H1 (cell line): Measurements from ENCODE around the gene VDR. TPM values are rescaled to one million over a fixed set of nuclear protein-coding genes. Genes with fewer than 3 reads are reported as not detected.

ENCODE experiments used
- CTCF ChIA-PET: fragments of 300-600 bp; sonication (Branson Sonifier 250); formaldehyde crosslinking; loops from one replicate; lab custom pipeline; 2021; ENCODE audit not compliant: partially characterized antibody; lab: Charles Lee
- POLR2A ChIA-PET: fragments of 300-600 bp; sonication (Branson Sonifier 250); formaldehyde crosslinking; loops from one replicate; lab custom pipeline; 2021; ENCODE audit warnings: inconsistent platforms; ENCODE audit not compliant: partially characterized antibody; lab: Charles Lee
- DNase-seq, 2 experiments: peaks; one replicate each; pipeline versions ENCODE4 v3.0.0 to v3.0.0-alpha.2; 2010 to 2022; ENCODE audit warnings: low spot score in 2 of 2, low read depth in 1 of 2, mixed read lengths in 1 of 2
- FAIRE-seq: peaks from 2 replicates; lab custom pipeline; 2011; peaks lifted over from hg19 to GRCh38; lab: Jason Lieb, UNC
- H2AFZ ChIP-seq: 2 replicates; pipeline ENCODE4 v1.8.1; 2012; ENCODE audit warnings: low read length, inconsistent platforms
- H2AK5ac ChIP-seq: 2 replicates; pipeline ENCODE4 v1.6.1; 2013; ENCODE audit warnings: low read depth, low read length
- H2BK120ac ChIP-seq: replicated peaks from 2 replicates; pipeline ENCODE3; 2013; ENCODE audit warnings: low read depth, low read length, inconsistent platforms
- H2BK12ac ChIP-seq: 2 replicates; pipeline ENCODE4 v1.6.1; 2013; ENCODE audit warnings: low read depth, low read length
- H2BK15ac ChIP-seq: 2 replicates; pipeline ENCODE4 v1.6.1; 2013; ENCODE audit warnings: low read length
- H2BK20ac ChIP-seq: 2 replicates; pipeline ENCODE4 v1.6.1; 2013; ENCODE audit warnings: low read length
- H2BK5ac ChIP-seq: 2 replicates; pipeline ENCODE4 v1.6.1; 2013; ENCODE audit warnings: low read depth, low read length
- H3K14ac ChIP-seq: 2 replicates; pipeline ENCODE4 v1.6.1; 2013; ENCODE audit warnings: inconsistent platforms; ENCODE audit not compliant: insufficient read length
- H3K18ac ChIP-seq: 2 replicates; pipeline ENCODE4 v1.6.1; 2013; ENCODE audit warnings: low read length; ENCODE audit errors: extremely low read depth
- H3K23ac ChIP-seq: 2 replicates; pipeline ENCODE4 v1.6.1; 2013; ENCODE audit warnings: inconsistent platforms; ENCODE audit not compliant: insufficient read length
- H3K23me2 ChIP-seq: 2 replicates; pipeline ENCODE4 v1.6.1; 2013; ENCODE audit warnings: low read depth, low read length
- H3K27ac ChIP-seq: 2 replicates; pipeline ENCODE4 v1.6.1; 2011; ENCODE audit warnings: low read depth, low read length, inconsistent platforms
- H3K27me3 ChIP-seq, 4 experiments: replicated peaks in 1 of 4; 1 replicate in 1 of 4; 2 replicates in 3 of 4; pipeline versions ENCODE4 v1.6.1 to v1.8.1; 2011 to 2013; ENCODE audit warnings: low read length in 3 of 4, mild to moderate bottlenecking in 3 of 4, inconsistent platforms in 2 of 4, mixed read lengths in 2 of 4, moderate library complexity in 1 of 4; ENCODE audit not compliant: control insufficient read depth in 3 of 4, insufficient read depth in 3 of 4; ENCODE audit errors: extremely low read depth in 1 of 4
- H3K36me3 ChIP-seq, 4 experiments: 2 replicates each; pipeline versions ENCODE4 v1.6.1 to v1.8.1; 2011 to 2013; ENCODE audit warnings: mild to moderate bottlenecking in 4 of 4, low read length in 3 of 4, moderate library complexity in 2 of 4, control low read depth in 1 of 4, inconsistent platforms in 1 of 4; ENCODE audit not compliant: insufficient read depth in 4 of 4, control insufficient read depth in 2 of 4
- H3K4ac ChIP-seq: replicated peaks from 2 replicates; pipeline ENCODE3; 2013; ENCODE audit warnings: low read length, low read depth, mixed read lengths, inconsistent platforms; ENCODE audit not compliant: insufficient read length
- H3K4me1 ChIP-seq, 4 experiments: replicated peaks in 1 of 4; 1 replicate in 1 of 4; 2 replicates in 3 of 4; pipeline versions ENCODE4 v1.6.1 to v1.8.1; 2011 to 2013; ENCODE audit warnings: low read length in 3 of 4, inconsistent platforms in 2 of 4, mixed read lengths in 1 of 4; ENCODE audit not compliant: insufficient read depth in 4 of 4, control insufficient read depth in 3 of 4
- H3K4me2 ChIP-seq, 2 experiments: 2 replicates each; pipeline versions ENCODE4 v1.6.1 to v1.8.1; 2011 to 2013; ENCODE audit warnings: low read depth in 2 of 2, low read length in 2 of 2, control low read depth in 1 of 2, inconsistent platforms in 1 of 2, mild to moderate bottlenecking in 1 of 2; ENCODE audit not compliant: insufficient read depth in 1 of 2
- H3K4me3 ChIP-seq, 4 experiments: fragments of 200-600, 300-600 bp in 1 of 4; sonication (generic), shearing (Covaris generic), sonication (Bioruptor Twin) in 1 of 4; 2 replicates each; pipeline versions ENCODE4 v1.5.1 to v1.8.1; 2011 to 2016; ENCODE audit warnings: low read length in 4 of 4, low read depth in 3 of 4, control low read depth in 2 of 4, inconsistent platforms in 2 of 4, mild to moderate bottlenecking in 2 of 4, mixed read lengths in 1 of 4, moderate library complexity in 1 of 4; ENCODE audit not compliant: insufficient read depth in 2 of 4; ENCODE audit errors: extremely low read depth in 1 of 4
- H3K56ac ChIP-seq: replicated peaks from 2 replicates; pipeline ENCODE3; 2013; ENCODE audit warnings: low read depth, mild to moderate bottlenecking, mixed read lengths, low read length, inconsistent platforms; ENCODE audit not compliant: insufficient read length
- H3K79me1 ChIP-seq: 2 replicates; pipeline ENCODE4 v1.6.1; 2013; ENCODE audit warnings: low read depth, low read length, control low read depth
- H3K79me2 ChIP-seq, 2 experiments: 2 replicates each; pipeline versions ENCODE4 v1.6.1 to v1.8.1; 2012 to 2013; ENCODE audit warnings: low read length in 2 of 2, mild to moderate bottlenecking in 2 of 2, inconsistent platforms in 1 of 2; ENCODE audit not compliant: insufficient read depth in 2 of 2, control insufficient read depth in 1 of 2
- H3K9ac ChIP-seq, 4 experiments: replicated peaks in 1 of 4; 1 replicate in 1 of 4; 2 replicates in 3 of 4; pipeline versions ENCODE4 v1.6.1 to v1.8.1; 2011 to 2013; ENCODE audit warnings: low read depth in 3 of 4, low read length in 3 of 4, control low read depth in 2 of 4, mild to moderate bottlenecking in 2 of 4, moderate library complexity in 2 of 4, inconsistent platforms in 1 of 4; ENCODE audit errors: extremely low read depth in 1 of 4
- H3K9me3 ChIP-seq, 2 experiments: 2 replicates each; pipeline versions ENCODE4 v1.6.1 to v1.8.1; 2012 to 2013; ENCODE audit warnings: mild to moderate bottlenecking in 2 of 2, moderate library complexity in 2 of 2, control low read depth in 1 of 2, inconsistent platforms in 1 of 2, low read depth in 1 of 2, low read length in 1 of 2, mixed read lengths in 1 of 2; ENCODE audit not compliant: insufficient read depth in 2 of 2
- H4K20me1 ChIP-seq, 2 experiments: replicated peaks in 1 of 2; 2 replicates each; pipeline versions ENCODE3 to v1.8.1; 2011 to 2013; ENCODE audit warnings: inconsistent platforms in 2 of 2, low read length in 2 of 2, mild to moderate bottlenecking in 1 of 2; ENCODE audit not compliant: insufficient read depth in 2 of 2, control insufficient read depth in 1 of 2
- H4K5ac ChIP-seq: 2 replicates; pipeline ENCODE4 v1.6.1; 2013; ENCODE audit warnings: low read length, low read depth, mixed read lengths, inconsistent platforms; ENCODE audit not compliant: insufficient read length
- H4K8ac ChIP-seq: 2 replicates; pipeline ENCODE4 v1.8.0; 2013; ENCODE audit warnings: mild to moderate bottlenecking, moderate library complexity, low read length, inconsistent platforms; ENCODE audit not compliant: insufficient read depth; ENCODE audit errors: extremely low read depth
- H4K91ac ChIP-seq: replicated peaks from 2 replicates; pipeline ENCODE3; 2013; ENCODE audit warnings: low read length, mixed read lengths, inconsistent platforms; ENCODE audit not compliant: insufficient read length
- ATF2 ChIP-seq: IDR thresholded peaks from 2 replicates; pipeline ENCODE4 v1.6.1; 2012; ENCODE audit warnings: low read length, inconsistent platforms
- ATF3 ChIP-seq: IDR thresholded peaks from 2 replicates; pipeline ENCODE4 v1.6.1; 2011; ENCODE audit warnings: low read depth, mild to moderate bottlenecking, low read length; ENCODE audit not compliant: insufficient read depth
- CREB1 ChIP-seq: IDR thresholded peaks from 2 replicates; pipeline ENCODE4 v1.6.1; 2012; ENCODE audit warnings: inconsistent platforms
- FOSL1 ChIP-seq: IDR thresholded peaks from 2 replicates; pipeline ENCODE4 v1.6.1; 2011; ENCODE audit warnings: mild to moderate bottlenecking, low read depth, low read length, moderate library complexity; ENCODE audit not compliant: insufficient read depth
- GTF2F1 ChIP-seq: IDR thresholded peaks from 2 replicates; pipeline ENCODE4 v1.6.1; 2012; ENCODE audit warnings: low read depth, low read length, improper control_type of control experiment, borderline replicate concordance
- HDAC6 ChIP-seq: IDR thresholded peaks from one replicate; pipeline ENCODE4 v1.7.1; 2012; ENCODE audit warnings: low read depth, mild to moderate bottlenecking, inconsistent platforms, low read length, moderate library complexity
- MAX ChIP-seq: IDR thresholded peaks from 2 replicates; pipeline ENCODE4 v1.6.1; 2012; ENCODE audit warnings: inconsistent platforms
- RAD21 ChIP-seq, 2 experiments: IDR thresholded peaks in 1 of 2; conservative IDR thresholded peaks in 1 of 2; 2 replicates each; pipeline ENCODE4 v1.6.1; 2011; ENCODE audit warnings: low read depth in 2 of 2, low read length in 2 of 2, improper control_type of control experiment in 1 of 2, inconsistent platforms in 1 of 2, mild to moderate bottlenecking in 1 of 2, moderate library complexity in 1 of 2
- YY1 ChIP-seq: IDR thresholded peaks from 2 replicates; pipeline ENCODE4 v1.6.1; 2011; ENCODE audit warnings: low read depth, mild to moderate bottlenecking, low read length
- whole genome bisulfite sequencing, 2 experiments: shearing (Covaris generic) in 1 of 2; methylation state at CpG; one replicate each; pipeline versions ENCODE4 v1.1.6 to v1.1.7; 2013 to 2015; ENCODE audit warnings: low lambda C conversion rate in 2 of 2, mixed read lengths in 2 of 2, inconsistent platforms in 1 of 2, low coverage in 1 of 2, missing lambda C conversion rate in 1 of 2; ENCODE audit not compliant: insufficient replicate concordance in 2 of 2, insufficient coverage in 1 of 2, insufficient read length in 1 of 2; ENCODE audit errors: extremely low coverage in 1 of 2, missing lambda C conversion rate in 1 of 2; 5-methylcytosine and 5-hydroxymethylcytosine counted together
- polyA plus RNA-seq, 7 experiments: library from polyadenylated mRNA; depleted of rRNA in 3 of 7; stranded (reverse) in 5 of 7; unstranded in 2 of 7; fragments of >200 nt in 5 of 7; fragments of 200-250 nt in 2 of 7; gene quantifications; 1 replicate in 5 of 7; 2 replicates in 1 of 7; 4 replicates in 1 of 7; pipeline versions ENCODE4 v1.2.1 to v1.2.3, GENCODE V29; 2011 to 2013; ENCODE audit warnings: missing spikeins in 2 of 7, mixed read lengths in 2 of 7
- total RNA-seq: library from RNA; stranded (reverse); fragmentation: NEBNext Ultra II Directional; extraction: Animal tissue kit (Norgen Biotek cat#: 25700); gene quantifications from 2 replicates; pipeline ENCODE4 v1.2.1, GENCODE V29; 2021

Gene VDR
- total and polyA plus RNA-seq, 2 of the 8 experiments (the other 6 are each of a cell fraction or from before 2014, with no cell fraction given) = 0.44 to 0.65 TPM

GRCh38 chr12:47910486-47910885 lies 5.7 kb upstream of the VDR start:
- H3K56ac ChIP-seq = no peak overlapping the region
- CTCF ChIA-PET = interaction anchor here (0.6 to 2.0 kb wide), 9 partner anchors 12 to 245 kb away, joined by 3 to 5 read pairs (median 3); partner anchors contain the start of gene TMEM106C
- H2AK5ac ChIP-seq = no peak overlapping the region
- H3K4me2 ChIP-seq = no peak overlapping the region
- H3K9me3 ChIP-seq = no peaks in the 10 kb centered on the region
- TF ChIP-seq ATF3 (no peak), RAD21 (IDR thresholded peaks at IDR 0.05 in 1 of 2, conservative IDR thresholded peaks at IDR 0.05 in 1 of 2; ENCODE audit: low read depth in 2 of 2, low read length in 2 of 2) (no peak), FOSL1 (no peak), GTF2F1 (no peak), CREB1 (no peak), HDAC6 (no peak), MAX (no peak), ATF2 (no peak), YY1 (no peak)
- no peak overlapping the region for H4K8ac ChIP-seq
- no peaks in the 10 kb centered on the region for H4K20me1 ChIP-seq
- no peak for DNase-seq
- H3K23me2 ChIP-seq = peaks cover 2% of the 10 kb centered on the region; the same call in 1 of the 2 replicates
- H2BK5ac ChIP-seq = no peak overlapping the region
- no peak overlapping the region for H3K4me3 ChIP-seq
- H3K4ac ChIP-seq = no peak overlapping the region
- POLR2A ChIA-PET = no interaction called here
- no peak overlapping the region for H3K18ac ChIP-seq
- H3K4me1 ChIP-seq = no peaks in the 10 kb centered on the region
- peaks cover 8 to 24% (median 18%) of the 10 kb centered on the region in 4 experiments for H3K27me3 ChIP-seq
- WGBS, 2 experiments = 89% methylated on average over 3 of the region's 3 CpGs; no CpG with 5 or more reads in 1 of the 2 experiments
- H3K79me1 ChIP-seq = no peaks in the 10 kb centered on the region
- H3K36me3 ChIP-seq = no peaks in the 10 kb centered on the region
- no peak overlapping the region for H3K9ac ChIP-seq
- no peak overlapping the region for H3K23ac ChIP-seq
- FAIRE-seq = no peak
- no peak overlapping the region for H3K14ac ChIP-seq
- H3K79me2 ChIP-seq = no peaks in the 10 kb centered on the region
- no peak overlapping the region for H2BK20ac ChIP-seq
- H2BK120ac ChIP-seq = no peak overlapping the region
- no peak overlapping the region for H4K91ac ChIP-seq
- no peak overlapping the region for H2AFZ ChIP-seq
- H3K27ac ChIP-seq = no peak overlapping the region
- H2BK15ac ChIP-seq = no peak overlapping the region
- H4K5ac ChIP-seq = no peak overlapping the region
- no peak overlapping the region for H2BK12ac ChIP-seq
